Neural cell (in vitro differentiated cells): ENCODE results near the gene UBAC2. TPM values are rescaled to one million over a fixed set of nuclear protein-coding genes. Genes with fewer than 3 reads are reported as not detected.

Source experiments
- H2AFZ ChIP-seq: fragments of 200-600, 300-800 bp; sonication (generic), shearing (Covaris generic); 2 replicates; pipeline ENCODE4 v1.6.0; 2014; ENCODE audit warnings: low read depth, mild to moderate bottlenecking, antibody characterized with exemption, low read length, moderate library complexity
- H3F3A ChIP-seq: fragments of 200-600 bp; shearing (Covaris generic); 2 replicates; pipeline ENCODE4 v1.6.1; 2016; ENCODE audit warnings: mild to moderate bottlenecking, moderate library complexity, mixed read lengths, antibody characterized with exemption, low read length; ENCODE audit not compliant: insufficient read depth, poor library complexity, severe bottlenecking
- H3K27ac ChIP-seq: fragments of 200-600, 300-800 bp; sonication (generic), shearing (Covaris generic); 2 replicates; pipeline ENCODE4 v1.5.1; 2014; ENCODE audit warnings: mild to moderate bottlenecking, low read length, moderate library complexity
- H3K27me3 ChIP-seq: fragments of 300-800, 200-600 bp; sonication (generic), shearing (Covaris generic); 2 replicates; pipeline ENCODE4 v1.6.0; 2014; ENCODE audit warnings: mild to moderate bottlenecking, low read depth, low read length, moderate library complexity; ENCODE audit not compliant: insufficient read depth
- H3K36me3 ChIP-seq: fragments of 300-800, 200-600 bp; sonication (generic), shearing (Covaris generic); 2 replicates; pipeline ENCODE4 v1.5.1; 2014; ENCODE audit warnings: mild to moderate bottlenecking, antibody characterized with exemption, low read length, moderate library complexity; ENCODE audit not compliant: insufficient read depth
- H3K4me2 ChIP-seq: fragments of 300-800, 200-600 bp; sonication (generic), shearing (Covaris generic); 2 replicates; pipeline ENCODE4 v1.6.0; 2014; ENCODE audit warnings: mild to moderate bottlenecking, low read length
- H3K4me3 ChIP-seq: fragments of 300-800, 200-600 bp; sonication (generic), shearing (Covaris generic); 2 replicates; pipeline ENCODE4 v1.5.1; 2014; ENCODE audit warnings: mild to moderate bottlenecking, low read length, moderate library complexity
- H3K79me2 ChIP-seq: fragments of 200-600 bp; shearing (Covaris generic); replicated peaks from 2 replicates; pipeline ENCODE4 v1.6.0; 2014; ENCODE audit warnings: mild to moderate bottlenecking, low read length, moderate library complexity; ENCODE audit not compliant: insufficient read depth
- H3K9ac ChIP-seq: fragments of 300-800, 200-600 bp; sonication (generic), shearing (Covaris generic); 2 replicates; pipeline ENCODE4 v1.6.1; 2016; ENCODE audit warnings: mild to moderate bottlenecking, low read length, mixed read lengths
- H3K9me2 ChIP-seq: fragments of 200-600 bp; shearing (Covaris generic); 2 replicates; pipeline ENCODE4 v1.6.1; 2016; ENCODE audit warnings: mild to moderate bottlenecking, low read length, mixed read lengths; ENCODE audit not compliant: insufficient read depth
- H3K9me3 ChIP-seq: fragments of 200-600, 300-800 bp; sonication (generic), shearing (Covaris generic); 2 replicates; pipeline ENCODE4 v1.6.1; 2016; ENCODE audit warnings: mild to moderate bottlenecking, mixed run types, low read length, moderate library complexity, mixed read lengths
- H4K20me1 ChIP-seq: fragments of 200-600 bp; shearing (Covaris generic); 2 replicates; pipeline ENCODE4 v1.6.1; 2016; ENCODE audit warnings: mild to moderate bottlenecking, mixed run types; ENCODE audit not compliant: insufficient read depth
- EP300 ChIP-seq: fragments of 450-650 bp; conservative IDR thresholded peaks from 2 replicates; pipeline ENCODE4 v1.6.1; 2014; ENCODE audit warnings: antibody characterized with exemption, mild to moderate bottlenecking, moderate library complexity; ENCODE audit not compliant: poor library complexity, severe bottlenecking
- EZH2 ChIP-seq: fragments of 200-600, 300-800 bp; shearing (Covaris generic), sonication (generic); IDR thresholded peaks from 2 replicates; pipeline ENCODE4 v1.6.1; 2014; ENCODE audit warnings: antibody characterized with exemption, low read length, borderline replicate concordance, mild to moderate bottlenecking; ENCODE audit not compliant: insufficient read depth, poor library complexity, severe bottlenecking
- MXI1 ChIP-seq: fragments of 450-650 bp; conservative IDR thresholded peaks from 2 replicates; pipeline ENCODE4 v1.6.1; 2014; ENCODE audit warnings: antibody characterized with exemption, mild to moderate bottlenecking; ENCODE audit not compliant: poor library complexity, severe bottlenecking
- POLR2AphosphoS5 ChIP-seq: IDR thresholded peaks from 2 replicates; pipeline ENCODE4 v1.6.1; 2012
- RAD21 ChIP-seq: fragments of 450-650 bp; conservative IDR thresholded peaks from 2 replicates; pipeline ENCODE4 v1.6.1; 2014; ENCODE audit warnings: antibody characterized with exemption, mild to moderate bottlenecking, moderate library complexity
- SMC3 ChIP-seq: fragments of 450-650 bp; conservative IDR thresholded peaks from 2 replicates; pipeline ENCODE4 v1.6.1; 2014; ENCODE audit warnings: antibody characterized with exemption, mild to moderate bottlenecking, moderate library complexity; ENCODE audit not compliant: poor library complexity
- TAF1 ChIP-seq: IDR thresholded peaks from 2 replicates; pipeline ENCODE4 v1.6.1; 2012; ENCODE audit warnings: low read depth
- polyA plus RNA-seq: library from polyadenylated mRNA; depleted of rRNA; stranded (reverse); fragments of >200 nt; gene quantifications from 2 replicates; pipeline ENCODE4 v1.2.3, GENCODE V29; 2014
- TF ChIP-seq, protein P1 (sequence below): fragments of 450-650 bp; IDR thresholded peaks from 2 replicates; pipeline ENCODE4 v1.5.1; 2014; ENCODE audit warnings: antibody characterized with exemption, mild to moderate bottlenecking, moderate library complexity; ENCODE audit not compliant: poor library complexity, severe bottlenecking
- TF ChIP-seq, protein P2 (sequence below): IDR thresholded peaks from 2 replicates; pipeline ENCODE4 v1.6.1; 2012; ENCODE audit warnings: borderline replicate concordance

Gene UBAC2
- polyA plus RNA-seq, 1 donor from 2014 or later: 56.9 TPM

DNA sequence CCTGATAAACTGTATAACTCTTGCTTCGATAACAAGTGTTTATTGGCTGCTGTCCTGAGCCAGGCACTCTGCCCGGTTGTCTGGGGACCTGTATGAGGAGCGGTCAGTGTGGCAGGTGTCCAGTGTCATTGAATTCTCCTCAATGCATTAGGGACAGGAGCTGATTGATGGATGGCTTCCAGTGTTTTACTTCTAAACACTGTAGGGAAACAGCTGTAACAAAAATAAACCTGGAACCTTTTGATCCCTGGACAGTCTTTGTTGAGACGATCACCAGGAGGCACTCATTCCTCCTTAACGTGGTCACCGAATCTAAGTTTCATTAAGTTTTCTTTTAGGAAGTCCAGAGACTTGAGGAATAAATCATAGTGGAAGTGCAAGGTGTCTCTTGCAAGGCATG is 17.9 kb downstream of the UBAC2 start:
- Histone ChIP-seq H2AFZ (no peak overlapping the region), H3K9me3 (peaks cover 2% of the 10 kb centered on the region), H3K79me2 (peaks cover 39% of the 10 kb centered on the region), H3K27ac (no peak overlapping the region), H3K9me2 (no peaks in the 10 kb centered on the region), H3F3A (no peaks in the 10 kb centered on the region), H3K4me3 (no peak overlapping the region), H3K36me3 (no peaks in the 10 kb centered on the region), H3K9ac (no peak overlapping the region), H3K27me3 (no peaks in the 10 kb centered on the region), H4K20me1 (no peaks in the 10 kb centered on the region), H3K4me2 (no peak overlapping the region)
- TF ChIP-seq MXI1: no peak
- no peak for TF ChIP-seq POLR2AphosphoS5
- TF ChIP-seq EZH2: no peak
- no peak for TF ChIP-seq TAF1
- no peak for TF ChIP-seq SMC3

DNA sequence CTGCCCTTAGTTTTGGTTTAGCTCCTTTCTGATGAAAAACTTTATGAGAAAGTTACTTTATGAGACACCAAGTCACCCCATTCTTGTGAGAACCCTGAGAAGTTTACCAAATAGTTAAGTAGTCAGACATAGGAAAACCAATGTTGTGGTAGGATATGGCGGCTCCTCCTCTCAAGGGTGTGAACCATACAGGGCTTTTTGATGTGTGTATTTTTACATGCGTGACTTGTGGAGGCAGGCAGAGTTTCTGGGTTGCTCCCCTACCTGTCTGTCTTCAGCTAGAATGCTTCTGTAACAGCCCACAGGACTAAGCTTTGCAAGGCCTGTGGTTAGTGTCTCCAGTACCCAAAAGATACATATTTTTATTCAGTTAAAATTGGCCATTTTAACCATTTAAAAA is 18.3 kb downstream of the UBAC2 start:
- H3K4me3 ChIP-seq: no peak overlapping the region
- H3K4me2 ChIP-seq: no peak overlapping the region
- H3K9me2 ChIP-seq: no peaks in the 10 kb centered on the region
- peaks cover 2% of the 10 kb centered on the region for H3K9me3 ChIP-seq
- peaks cover 39% of the 10 kb centered on the region for H3K79me2 ChIP-seq
- H3K36me3 ChIP-seq: no peaks in the 10 kb centered on the region
- no peak overlapping the region for H3K27ac ChIP-seq
- no peaks in the 10 kb centered on the region for H3K27me3 ChIP-seq
- no peak for TF ChIP-seq EZH2
- TF ChIP-seq, protein P1, sequence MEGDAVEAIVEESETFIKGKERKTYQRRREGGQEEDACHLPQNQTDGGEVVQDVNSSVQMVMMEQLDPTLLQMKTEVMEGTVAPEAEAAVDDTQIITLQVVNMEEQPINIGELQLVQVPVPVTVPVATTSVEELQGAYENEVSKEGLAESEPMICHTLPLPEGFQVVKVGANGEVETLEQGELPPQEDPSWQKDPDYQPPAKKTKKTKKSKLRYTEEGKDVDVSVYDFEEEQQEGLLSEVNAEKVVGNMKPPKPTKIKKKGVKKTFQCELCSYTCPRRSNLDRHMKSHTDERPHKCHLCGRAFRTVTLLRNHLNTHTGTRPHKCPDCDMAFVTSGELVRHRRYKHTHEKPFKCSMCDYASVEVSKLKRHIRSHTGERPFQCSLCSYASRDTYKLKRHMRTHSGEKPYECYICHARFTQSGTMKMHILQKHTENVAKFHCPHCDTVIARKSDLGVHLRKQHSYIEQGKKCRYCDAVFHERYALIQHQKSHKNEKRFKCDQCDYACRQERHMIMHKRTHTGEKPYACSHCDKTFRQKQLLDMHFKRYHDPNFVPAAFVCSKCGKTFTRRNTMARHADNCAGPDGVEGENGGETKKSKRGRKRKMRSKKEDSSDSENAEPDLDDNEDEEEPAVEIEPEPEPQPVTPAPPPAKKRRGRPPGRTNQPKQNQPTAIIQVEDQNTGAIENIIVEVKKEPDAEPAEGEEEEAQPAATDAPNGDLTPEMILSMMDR: no peak
- TF ChIP-seq, protein P2, sequence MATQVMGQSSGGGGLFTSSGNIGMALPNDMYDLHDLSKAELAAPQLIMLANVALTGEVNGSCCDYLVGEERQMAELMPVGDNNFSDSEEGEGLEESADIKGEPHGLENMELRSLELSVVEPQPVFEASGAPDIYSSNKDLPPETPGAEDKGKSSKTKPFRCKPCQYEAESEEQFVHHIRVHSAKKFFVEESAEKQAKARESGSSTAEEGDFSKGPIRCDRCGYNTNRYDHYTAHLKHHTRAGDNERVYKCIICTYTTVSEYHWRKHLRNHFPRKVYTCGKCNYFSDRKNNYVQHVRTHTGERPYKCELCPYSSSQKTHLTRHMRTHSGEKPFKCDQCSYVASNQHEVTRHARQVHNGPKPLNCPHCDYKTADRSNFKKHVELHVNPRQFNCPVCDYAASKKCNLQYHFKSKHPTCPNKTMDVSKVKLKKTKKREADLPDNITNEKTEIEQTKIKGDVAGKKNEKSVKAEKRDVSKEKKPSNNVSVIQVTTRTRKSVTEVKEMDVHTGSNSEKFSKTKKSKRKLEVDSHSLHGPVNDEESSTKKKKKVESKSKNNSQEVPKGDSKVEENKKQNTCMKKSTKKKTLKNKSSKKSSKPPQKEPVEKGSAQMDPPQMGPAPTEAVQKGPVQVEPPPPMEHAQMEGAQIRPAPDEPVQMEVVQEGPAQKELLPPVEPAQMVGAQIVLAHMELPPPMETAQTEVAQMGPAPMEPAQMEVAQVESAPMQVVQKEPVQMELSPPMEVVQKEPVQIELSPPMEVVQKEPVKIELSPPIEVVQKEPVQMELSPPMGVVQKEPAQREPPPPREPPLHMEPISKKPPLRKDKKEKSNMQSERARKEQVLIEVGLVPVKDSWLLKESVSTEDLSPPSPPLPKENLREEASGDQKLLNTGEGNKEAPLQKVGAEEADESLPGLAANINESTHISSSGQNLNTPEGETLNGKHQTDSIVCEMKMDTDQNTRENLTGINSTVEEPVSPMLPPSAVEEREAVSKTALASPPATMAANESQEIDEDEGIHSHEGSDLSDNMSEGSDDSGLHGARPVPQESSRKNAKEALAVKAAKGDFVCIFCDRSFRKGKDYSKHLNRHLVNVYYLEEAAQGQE: no peak
- no peak for TF ChIP-seq RAD21
- no peak for TF ChIP-seq POLR2AphosphoS5
- no peak for TF ChIP-seq EP300
- no peak for TF ChIP-seq TAF1
- no peak for TF ChIP-seq MXI1
- no peak for TF ChIP-seq SMC3
- H2AFZ ChIP-seq: no peak overlapping the region
- H3F3A ChIP-seq: no peaks in the 10 kb centered on the region
- no peaks in the 10 kb centered on the region for H4K20me1 ChIP-seq
- no peak overlapping the region for H3K9ac ChIP-seq
